ENCODE measurements around the gene FEM1A.
"Not testable (repeated sequence)": the region's sequence is repeated elsewhere in the genome, so short reads cannot be mapped to it uniquely, and the experiment has no call there.

The FEM1A gene

GRCh38 chr19:4775627-4776152 is 15.8 kb upstream of the FEM1A start:
- DNase-seq: no peak

- DNase-seq: no peak
Observed at GRCh38 chr19:4776436-4777211, 14.9 kb upstream of the FEM1A start.

GRCh38 chr19:4778124-4778523 is 13.4 kb upstream of the FEM1A start:
- not testable (repeated sequence) for DNase-seq

- no peak for DNase-seq
Observed at GRCh38 chr19:4780860-4781259, 10.7 kb upstream of the FEM1A start.

- DNase-seq: no peak
Observed at GRCh38 chr19:4781801-4782200, 9.7 kb upstream of the FEM1A start.

- DNase-seq: not testable (repeated sequence)
Observed at GRCh38 chr19:4786412-4787016, 5.0 kb upstream of the FEM1A start.

- DNase-seq: not testable (repeated sequence)
Observed at GRCh38 chr19:4792019-4792865, 708 bp downstream of the FEM1A start.

GRCh38 chr19:4792866-4793195 is 1.3 kb downstream of the FEM1A start:
- DNase-seq: not testable (repeated sequence)

GRCh38 chr19:4793278-4793677 is 1.7 kb downstream of the FEM1A start:
- not testable (repeated sequence) for DNase-seq

- DNase-seq: no peak
Observed at GRCh38 chr19:4794971-4795370, 3.4 kb downstream of the FEM1A start.

GRCh38 chr19:4795400-4795799 is 3.9 kb downstream of the FEM1A start:
- no peak for DNase-seq

- no peak for DNase-seq
Observed at GRCh38 chr19:4800591-4801081, 9.1 kb downstream of the FEM1A start.

GRCh38 chr19:4801085-4801619 is 9.6 kb downstream of the FEM1A start:
- DNase-seq: no peak

- DNase-seq: no peak
Observed at GRCh38 chr19:4802711-4803110, 11.2 kb downstream of the FEM1A start.

- DNase-seq: peak; percentile 51
Observed at GRCh38 chr19:4803736-4804695, 12.5 kb downstream of the FEM1A start.

GRCh38 chr19:4805140-4805539 is 13.6 kb downstream of the FEM1A start:
- not testable (repeated sequence) for DNase-seq

GRCh38 chr19:4806384-4806783 is 14.8 kb downstream of the FEM1A start:
- no peak for DNase-seq

- no peak for DNase-seq
Observed at GRCh38 chr19:4807188-4807587, 15.7 kb downstream of the FEM1A start.

- DNase-seq: peak; percentile 95
Observed at GRCh38 chr19:4811328-4812131, 20.0 kb downstream of the FEM1A start.

GRCh38 chr19:4814625-4815425 is 23.3 kb downstream of the FEM1A start:
- no peak for DNase-seq

All from T-helper 9 cell (primary cell).